Measurements from ENCODE around the gene ROR2. TPM values are rescaled to one million over a fixed set of nuclear protein-coding genes. Genes with fewer than 3 reads are reported as not detected.

ROR2 gene
- total RNA-seq = 1 to 10 TPM; 4.0 to 5.4 TPM

DNA sequence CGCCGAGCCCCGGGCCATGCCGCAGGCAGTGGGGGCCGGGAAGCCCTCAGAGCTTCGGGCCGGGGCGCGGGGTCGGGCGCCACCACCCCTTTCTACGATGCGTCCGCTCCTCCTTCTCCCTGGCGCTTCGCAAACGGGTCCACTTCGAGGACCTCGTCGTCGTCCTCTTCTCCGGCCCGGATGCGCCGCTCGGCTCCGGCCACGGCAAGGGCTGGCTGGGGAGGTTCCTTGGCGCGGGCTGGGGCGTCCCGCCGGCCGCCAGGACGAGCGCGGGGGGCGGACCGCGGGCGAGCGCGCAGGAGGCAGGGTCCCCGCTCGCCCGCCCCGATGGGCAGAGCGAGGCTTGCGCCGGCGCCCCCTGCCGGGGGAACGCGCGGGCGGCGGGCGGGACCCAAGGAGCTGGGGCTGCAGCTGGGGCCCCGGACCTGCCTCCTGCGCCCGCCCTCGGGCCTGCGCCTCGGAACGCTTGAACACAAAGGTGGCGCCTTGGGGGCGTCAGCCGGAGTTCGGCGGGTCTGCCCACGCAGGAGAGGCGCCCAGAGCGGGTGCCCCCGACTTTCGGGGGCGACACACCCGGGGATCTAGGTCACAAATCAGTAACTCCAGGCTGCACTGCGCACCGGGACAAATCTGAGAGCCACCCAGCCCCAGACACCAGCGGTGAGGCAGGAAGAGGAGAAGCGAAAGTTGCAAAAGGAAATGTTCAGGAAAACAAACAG, at the start of gene ROR2:
TSS of gene ROR2 (minus strand) at position 283 of the 719 bp plus-strand sequence.
- Histone ChIP-seq H3K4me1 (peaks cover 38% of the 10 kb centered on the region), H3K9me3 (no peaks in the 10 kb centered on the region), H3K4me3 (peak within 1 kb of the TSS; percentile 5 to 35), H3K27me3 (peaks cover 0 to 29% of the 10 kb centered on the region in 2 donors), H3K36me3 (replicated peaks in 1 of 2; ENCODE audit: insufficient read depth in 1 of 2, low read depth in 2 of 2) (no peaks in the 10 kb centered on the region), H3K27ac (no peak within 1 kb of the TSS)
- DNase-seq = peak; percentile 53 to 71 (median 54)
- TF ChIP-seq, protein P1, sequence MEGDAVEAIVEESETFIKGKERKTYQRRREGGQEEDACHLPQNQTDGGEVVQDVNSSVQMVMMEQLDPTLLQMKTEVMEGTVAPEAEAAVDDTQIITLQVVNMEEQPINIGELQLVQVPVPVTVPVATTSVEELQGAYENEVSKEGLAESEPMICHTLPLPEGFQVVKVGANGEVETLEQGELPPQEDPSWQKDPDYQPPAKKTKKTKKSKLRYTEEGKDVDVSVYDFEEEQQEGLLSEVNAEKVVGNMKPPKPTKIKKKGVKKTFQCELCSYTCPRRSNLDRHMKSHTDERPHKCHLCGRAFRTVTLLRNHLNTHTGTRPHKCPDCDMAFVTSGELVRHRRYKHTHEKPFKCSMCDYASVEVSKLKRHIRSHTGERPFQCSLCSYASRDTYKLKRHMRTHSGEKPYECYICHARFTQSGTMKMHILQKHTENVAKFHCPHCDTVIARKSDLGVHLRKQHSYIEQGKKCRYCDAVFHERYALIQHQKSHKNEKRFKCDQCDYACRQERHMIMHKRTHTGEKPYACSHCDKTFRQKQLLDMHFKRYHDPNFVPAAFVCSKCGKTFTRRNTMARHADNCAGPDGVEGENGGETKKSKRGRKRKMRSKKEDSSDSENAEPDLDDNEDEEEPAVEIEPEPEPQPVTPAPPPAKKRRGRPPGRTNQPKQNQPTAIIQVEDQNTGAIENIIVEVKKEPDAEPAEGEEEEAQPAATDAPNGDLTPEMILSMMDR (IDR thresholded peaks at IDR 0.05) = peak in 6 of 7 experiments; percentile 29 to 73 (median 50)
- TF ChIP-seq POLR2A (IDR thresholded peaks at IDR 0.05) = no peak
- intact Hi-C loops (cut with DNase I) = loop anchor here (10.0 kb wide), 1 partner anchor 175 kb away; no protein-coding TSS in a partner anchor
- WGBS, 2 donors = 0% methylated on average over 1 to 72 of the region's 81 CpGs
- peak; percentile 63 for ATAC-seq

DNA sequence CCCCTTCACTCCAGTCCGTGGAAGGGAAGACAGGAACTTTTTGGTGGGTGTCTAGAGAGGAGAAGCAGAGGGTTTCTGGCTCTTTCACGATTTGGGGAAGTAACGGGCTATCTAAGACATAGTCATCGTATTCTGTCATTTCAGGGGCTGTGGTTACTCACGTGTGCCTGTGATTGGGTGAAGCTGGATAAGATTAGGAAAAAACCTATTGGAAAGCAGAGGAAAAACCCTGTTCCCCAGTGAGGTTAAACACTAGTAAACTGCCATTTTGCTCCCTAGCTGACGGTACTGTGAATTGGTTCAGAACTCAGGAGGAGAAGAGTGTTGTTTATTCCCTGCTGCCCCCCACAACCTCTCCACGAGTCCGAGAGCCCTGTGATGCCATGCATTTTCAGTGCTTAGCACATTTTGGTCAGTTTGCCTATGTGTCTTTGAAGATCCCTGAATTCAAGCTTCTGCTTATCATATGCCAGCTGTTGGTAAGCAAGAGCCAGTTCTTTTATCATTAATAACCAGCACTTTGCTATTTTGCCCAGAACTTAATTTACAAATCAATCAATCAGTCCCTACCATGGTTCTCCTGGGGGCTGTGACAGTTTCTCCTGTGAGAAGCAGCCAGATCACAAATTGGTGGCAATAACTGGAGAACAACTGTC, 45.1 kb upstream of the ROR2 start:
- H3K27me3 ChIP-seq = no peaks in the 10 kb centered on the region
- H3K27ac ChIP-seq = no peak overlapping the region
- no peaks in the 10 kb centered on the region for H3K9me3 ChIP-seq
- no peaks in the 10 kb centered on the region for H3K36me3 ChIP-seq (replicated peaks in 1 of 2; ENCODE audit: insufficient read depth in 1 of 2, low read depth in 2 of 2)
- DNase-seq (no peak), ATAC-seq (no peak)
- 9 to 16% methylated on average over 8 of the region's 8 CpGs for WGBS, 2 donors
- intact Hi-C loops (cut with DNase I) = no loop called here
- no peak for TF ChIP-seq POLR2A (IDR thresholded peaks at IDR 0.05)
- TF ChIP-seq, protein P1 (IDR thresholded peaks at IDR 0.05) = no peak
- no peak overlapping the region for H3K4me3 ChIP-seq
- H3K4me1 ChIP-seq = no peaks in the 10 kb centered on the region

DNA sequence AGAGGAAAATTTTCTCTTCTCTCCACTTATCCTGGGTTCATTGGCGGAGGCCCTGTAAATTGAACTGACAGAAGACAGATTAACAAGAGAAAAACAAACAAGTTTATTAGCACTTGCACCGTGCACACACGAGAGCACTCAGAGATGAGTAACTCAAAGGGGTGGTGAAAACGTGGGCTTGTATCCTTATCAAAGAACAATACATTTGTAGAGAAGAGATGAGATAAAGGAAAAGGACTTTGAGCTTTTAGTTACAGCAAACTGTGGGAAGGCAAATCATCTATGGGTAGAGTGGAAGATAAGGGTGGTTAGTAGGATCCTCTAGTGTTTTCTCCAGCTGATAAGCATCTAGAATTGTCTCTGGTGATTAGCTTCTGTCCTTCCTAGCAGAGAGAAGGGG, 44.4 kb upstream of the ROR2 start:
- no peak for DNase-seq
- H3K36me3 ChIP-seq (replicated peaks in 1 of 2; ENCODE audit: insufficient read depth in 1 of 2, low read depth in 2 of 2) = no peaks in the 10 kb centered on the region
- H3K9me3 ChIP-seq = no peaks in the 10 kb centered on the region
- no peaks in the 10 kb centered on the region for H3K27me3 ChIP-seq
- no peaks in the 10 kb centered on the region for H3K4me1 ChIP-seq
- H3K4me3 ChIP-seq = no peak overlapping the region
- TF ChIP-seq, protein P1 (IDR thresholded peaks at IDR 0.05) = no peak
- no peak for TF ChIP-seq POLR2A (IDR thresholded peaks at IDR 0.05)
- intact Hi-C loops (cut with DNase I) = no loop called here
- 19 to 23% methylated on average over 4 of the region's 4 CpGs for WGBS, 2 donors
- no peak overlapping the region for H3K27ac ChIP-seq
- ATAC-seq = no peak

DNA sequence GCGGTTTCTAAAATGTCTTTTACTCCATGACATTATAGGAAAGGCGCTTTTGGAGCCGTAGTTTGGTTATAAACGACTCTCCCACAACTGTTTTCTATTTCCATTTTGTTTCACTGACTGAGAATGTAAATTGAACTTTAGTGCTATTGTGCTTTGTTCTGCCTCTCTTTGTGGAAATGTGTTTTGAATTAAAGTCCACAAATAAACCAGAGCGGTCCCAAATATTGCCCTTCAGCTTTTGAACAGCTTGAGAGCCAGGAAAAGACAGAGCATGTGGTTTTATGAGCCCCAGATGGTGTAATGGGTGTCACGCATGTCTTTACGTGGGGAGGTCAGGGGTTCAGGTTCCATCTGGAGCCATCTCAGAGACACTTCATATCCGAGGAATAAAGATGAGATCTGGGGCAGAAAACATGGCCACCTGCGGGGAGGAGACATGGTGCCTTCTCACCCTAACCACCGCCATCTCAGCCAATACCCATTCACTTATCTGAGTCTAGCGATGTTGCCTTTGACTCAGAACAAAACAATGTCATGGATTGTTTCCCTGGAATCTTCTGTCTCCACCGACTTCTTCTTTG, 42.5 kb upstream of the ROR2 start:
- ATAC-seq (no peak), DNase-seq (no peak)
- 64 to 66% methylated on average over 12 of the region's 12 CpGs for WGBS, 2 donors
- TF ChIP-seq POLR2A (IDR thresholded peaks at IDR 0.05) = no peak
- TF ChIP-seq, protein P1 (IDR thresholded peaks at IDR 0.05) = no peak
- H3K27me3 ChIP-seq = no peaks in the 10 kb centered on the region
- H3K27ac ChIP-seq = no peak overlapping the region
- H3K36me3 ChIP-seq (replicated peaks in 1 of 2; ENCODE audit: insufficient read depth in 1 of 2, low read depth in 2 of 2) = no peaks in the 10 kb centered on the region
- no peak overlapping the region for H3K4me3 ChIP-seq
- no peaks in the 10 kb centered on the region for H3K9me3 ChIP-seq
- intact Hi-C loops (cut with DNase I) = no loop called here
- H3K4me1 ChIP-seq = no peaks in the 10 kb centered on the region
